ENCODE results near the gene FKBP1A.

DNA sequence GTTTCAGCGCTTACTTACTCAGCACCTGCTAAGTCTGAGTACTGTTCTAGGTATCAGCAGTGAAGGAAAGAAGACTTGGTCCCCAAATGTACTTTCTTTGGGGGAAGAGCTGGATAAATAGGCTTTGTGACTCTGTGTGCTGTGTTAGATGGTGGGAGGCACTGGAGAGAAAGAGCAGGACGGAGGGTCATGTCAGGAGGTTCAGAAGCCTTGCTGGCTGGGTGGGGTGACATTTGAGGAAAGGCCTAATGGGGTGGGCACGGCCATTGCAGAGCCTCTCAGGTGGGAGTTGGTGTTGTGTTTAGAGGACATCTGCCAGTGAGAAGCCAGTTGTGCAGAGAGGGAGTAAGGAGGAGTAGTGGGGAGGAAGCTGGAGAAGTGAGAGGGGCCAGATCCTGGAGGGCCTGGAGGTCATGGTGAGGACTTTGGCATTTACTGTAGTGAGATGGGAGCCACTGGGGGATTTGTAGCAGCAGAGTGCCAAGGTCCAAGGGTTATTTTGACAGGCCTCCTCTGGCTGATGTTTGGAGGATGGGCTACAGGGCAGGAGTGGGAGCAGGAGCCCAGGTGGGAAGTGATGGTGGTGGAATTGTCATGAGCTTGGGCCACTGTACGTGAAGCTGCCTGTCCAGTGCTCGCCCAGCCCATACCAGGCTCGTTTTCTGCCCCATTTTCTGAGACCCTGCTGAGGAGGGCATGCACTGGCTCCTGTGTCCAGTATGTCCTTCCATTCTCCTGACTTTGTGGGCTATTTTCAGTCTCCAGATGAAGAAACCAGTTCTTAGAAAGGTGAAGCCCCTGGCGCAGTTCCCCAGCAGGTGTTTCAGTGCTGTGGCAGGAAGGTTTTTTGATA, 64.8 kb downstream of the FKBP1A start:
- no peak for TF ChIP-seq CTCF (tag by site-specific recombination; IDR thresholded peaks at IDR 0.05)
- TF ChIP-seq ZNF24 (tag by site-specific recombination; IDR thresholded peaks at IDR 0.05), result no peak
- no peak for TF ChIP-seq ZNF768 (tag by site-specific recombination; IDR thresholded peaks at IDR 0.05)
- TF ChIP-seq ZFP3 (tag by site-specific recombination; IDR thresholded peaks at IDR 0.05; ENCODE audit: low read depth), result no peak
- no peak for TF ChIP-seq ZBTB17 (tag by site-specific recombination; IDR thresholded peaks at IDR 0.05)
- TF ChIP-seq KLF17 (tag by site-specific recombination; IDR thresholded peaks at IDR 0.05), result no peak
- TF ChIP-seq YY1 (tag by site-specific recombination; IDR thresholded peaks at IDR 0.05), result no peak
- no peak for TF ChIP-seq WT1 (tag by site-specific recombination; IDR thresholded peaks at IDR 0.05)
- TF ChIP-seq HOXA7 (CRISPR knock-in tag; IDR thresholded peaks at IDR 0.05; ENCODE audit: borderline replicate concordance), result no peak
